Measurements from ENCODE around the gene LRCH1. TPM values are rescaled to one million over a fixed set of nuclear protein-coding genes. Genes with fewer than 3 reads are reported as not detected.

Gene LRCH1
- polyA plus RNA-seq, 1 experiment = 8.3 TPM

- Histone ChIP-seq H3K4me3 (ENCODE audit: low read depth, low read length) (no peak overlapping the region), H3K36me3 (ENCODE audit: control insufficient read depth, insufficient read depth, low read length) (no peaks in the 10 kb centered on the region), H3K27me3 (ENCODE audit: control insufficient read depth, insufficient read depth, low read length) (no peaks in the 10 kb centered on the region)
- POLR2A ChIA-PET = no interaction called here
- TF ChIP-seq CTCF (IDR thresholded peaks at IDR 0.05; ENCODE audit: insufficient read depth, low read depth, low read length) = no peak
- CTCF ChIA-PET = no interaction called here
- no peak for DNase-seq (ENCODE audit: low read depth)
These were observed 103.8 kb downstream of the LRCH1 start for GRCh38 chr13:46656786-46657185.

- H3K4me3 ChIP-seq (ENCODE audit: low read depth, low read length) = no peak overlapping the region
- ChIA-PET POLR2A (no interaction called here), CTCF (no interaction called here)
- DNase-seq (ENCODE audit: low read depth) = no peak
- H3K36me3 ChIP-seq (ENCODE audit: control insufficient read depth, insufficient read depth, low read length) = no peaks in the 10 kb centered on the region
- TF ChIP-seq CTCF (IDR thresholded peaks at IDR 0.05; ENCODE audit: insufficient read depth, low read depth, low read length) = no peak
- no peaks in the 10 kb centered on the region for H3K27me3 ChIP-seq (ENCODE audit: control insufficient read depth, insufficient read depth, low read length)
These were observed 106.6 kb downstream of the LRCH1 start for GRCh38 chr13:46659413-46660065.

GRCh38 chr13:46660416-46660815 lies 107.4 kb downstream of the LRCH1 start:
- ChIA-PET CTCF (no interaction called here), POLR2A (no interaction called here)
- DNase-seq (ENCODE audit: low read depth) = no peak
- Histone ChIP-seq H3K27me3 (ENCODE audit: control insufficient read depth, insufficient read depth, low read length) (no peaks in the 10 kb centered on the region), H3K36me3 (ENCODE audit: control insufficient read depth, insufficient read depth, low read length) (no peaks in the 10 kb centered on the region), H3K4me3 (ENCODE audit: low read depth, low read length) (no peak overlapping the region)
- no peak for TF ChIP-seq CTCF (IDR thresholded peaks at IDR 0.05; ENCODE audit: insufficient read depth, low read depth, low read length)

- no peaks in the 10 kb centered on the region for H3K27me3 ChIP-seq (ENCODE audit: control insufficient read depth, insufficient read depth, low read length)
- no peak overlapping the region for H3K4me3 ChIP-seq (ENCODE audit: low read depth, low read length)
- POLR2A ChIA-PET = no interaction called here
- DNase-seq (ENCODE audit: low read depth) = no peak
- TF ChIP-seq CTCF (IDR thresholded peaks at IDR 0.05; ENCODE audit: insufficient read depth, low read depth, low read length) = no peak
- CTCF ChIA-PET = no interaction called here
- H3K36me3 ChIP-seq (ENCODE audit: control insufficient read depth, insufficient read depth, low read length) = no peaks in the 10 kb centered on the region
These were observed 107.9 kb downstream of the LRCH1 start for GRCh38 chr13:46660857-46661256.

GRCh38 chr13:46662690-46663089 lies 109.7 kb downstream of the LRCH1 start:
- Histone ChIP-seq H3K36me3 (ENCODE audit: control insufficient read depth, insufficient read depth, low read length) (no peaks in the 10 kb centered on the region; the same call in 1 of the 2 replicates), H3K4me3 (ENCODE audit: low read depth, low read length) (no peak overlapping the region), H3K27me3 (ENCODE audit: control insufficient read depth, insufficient read depth, low read length) (no peaks in the 10 kb centered on the region)
- ChIA-PET CTCF (interaction anchor here (1.3 to 1.8 kb wide), 3 partner anchors 14 to 111 kb away, joined by 3 to 4 read pairs (median 3); no protein-coding TSS in a partner anchor), POLR2A (no interaction called here)
- no peak for DNase-seq (ENCODE audit: low read depth)
- TF ChIP-seq CTCF (IDR thresholded peaks at IDR 0.05; ENCODE audit: insufficient read depth, low read depth, low read length) = no peak

All from BJ (cell line).